Fibroblast of skin of right quadriceps (primary cell): Measurements from ENCODE around the gene UCK1.

ENCODE experiments used
- DNase-seq: peaks from one replicate; pipeline ENCODE4 v3.0.0-alpha.2; 2013

Gene UCK1

DNA sequence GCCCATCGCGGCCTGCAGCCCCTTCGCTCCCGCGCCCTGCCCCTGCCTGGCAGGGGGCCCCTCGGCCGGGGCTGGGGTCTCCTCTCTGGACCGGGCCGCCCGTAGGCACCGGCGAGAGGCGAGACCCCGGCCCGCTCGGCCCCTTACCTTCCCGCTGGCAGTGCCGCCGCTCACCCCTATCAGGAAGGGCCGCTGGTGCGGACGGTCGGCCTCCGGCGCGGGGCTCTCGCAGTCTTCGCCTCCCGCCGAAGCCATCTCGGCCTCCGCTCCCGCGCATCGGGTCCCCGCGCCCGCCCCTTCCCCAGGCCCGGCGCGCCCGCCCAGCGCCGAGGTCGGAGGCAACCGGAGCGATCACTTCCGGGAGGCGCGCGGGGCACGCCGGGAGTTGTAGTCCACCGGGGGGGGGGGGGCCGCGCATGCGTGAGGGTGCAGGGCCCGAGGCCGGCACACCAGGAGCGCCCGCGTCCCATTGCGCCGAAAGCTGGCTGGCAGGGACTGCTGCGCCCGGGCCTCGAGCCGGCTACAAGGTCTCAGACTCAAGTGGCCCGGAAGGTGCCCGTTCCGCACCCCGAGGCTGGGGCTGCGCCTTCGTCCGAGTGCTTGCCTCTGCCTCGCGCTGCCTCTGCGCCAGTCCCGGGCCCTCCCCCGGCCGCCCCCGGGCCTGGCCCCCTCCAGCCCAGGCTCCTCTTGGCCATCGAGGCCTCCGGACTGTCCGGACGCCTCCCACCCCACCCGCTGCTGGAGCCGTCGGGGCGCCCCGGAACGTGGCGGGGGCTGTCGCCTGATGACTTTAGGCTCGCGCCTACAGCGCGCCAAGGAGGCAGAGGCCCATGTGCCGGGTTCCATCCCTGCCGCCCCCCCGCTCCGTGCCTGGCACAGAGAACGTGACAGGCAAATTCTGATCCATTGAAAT is at the start of gene UCK1:
UCK1 (minus strand) TSS at position 344 of the 913 bp plus-strand sequence; CDS start at position 255, 89 bp downstream.
- DNase-seq: peak; percentile 79

DNA sequence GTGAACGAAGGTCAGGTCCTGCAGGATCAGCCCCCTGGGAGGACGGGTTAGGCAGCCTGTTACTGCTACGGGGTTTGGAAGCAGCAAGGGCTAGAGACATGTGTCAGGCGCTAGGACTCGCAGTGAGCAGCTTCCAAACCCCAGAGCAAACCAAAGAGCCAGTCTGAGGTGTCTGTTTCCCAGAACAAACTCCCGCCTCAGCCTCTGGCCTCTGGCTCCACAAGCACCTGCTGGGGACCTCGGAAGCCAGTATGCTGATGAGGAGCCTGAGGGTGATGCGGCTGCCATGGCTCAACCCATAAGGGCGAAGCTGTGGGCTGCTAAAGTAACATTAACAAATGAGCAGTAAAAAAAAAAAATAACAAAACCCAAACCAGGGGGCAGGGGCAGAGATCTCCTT is 49.3 kb upstream of the UCK1 start:
- no peak for DNase-seq

DNA sequence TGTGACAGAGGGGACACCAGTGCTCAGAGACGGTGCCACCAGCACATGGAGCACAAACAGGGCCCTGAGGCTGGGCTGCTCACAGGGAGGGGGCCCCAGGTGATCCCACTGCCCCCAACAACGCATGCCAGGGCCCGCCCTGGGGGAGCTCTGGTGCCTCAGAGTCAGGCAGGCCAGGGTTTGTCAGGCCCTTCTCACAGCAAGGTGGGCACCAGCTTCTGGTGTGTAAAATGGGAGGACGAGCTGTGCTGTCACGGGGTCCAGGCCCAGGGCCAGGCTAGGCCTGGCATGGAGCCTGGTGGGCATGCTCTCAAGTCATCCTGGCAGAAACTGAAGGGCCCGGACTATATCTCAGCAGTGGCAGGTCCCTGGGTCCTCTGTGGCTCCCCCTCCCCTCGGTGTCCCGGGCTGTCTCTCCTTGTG is 48.7 kb upstream of the UCK1 start:
- DNase-seq: no peak

DNA sequence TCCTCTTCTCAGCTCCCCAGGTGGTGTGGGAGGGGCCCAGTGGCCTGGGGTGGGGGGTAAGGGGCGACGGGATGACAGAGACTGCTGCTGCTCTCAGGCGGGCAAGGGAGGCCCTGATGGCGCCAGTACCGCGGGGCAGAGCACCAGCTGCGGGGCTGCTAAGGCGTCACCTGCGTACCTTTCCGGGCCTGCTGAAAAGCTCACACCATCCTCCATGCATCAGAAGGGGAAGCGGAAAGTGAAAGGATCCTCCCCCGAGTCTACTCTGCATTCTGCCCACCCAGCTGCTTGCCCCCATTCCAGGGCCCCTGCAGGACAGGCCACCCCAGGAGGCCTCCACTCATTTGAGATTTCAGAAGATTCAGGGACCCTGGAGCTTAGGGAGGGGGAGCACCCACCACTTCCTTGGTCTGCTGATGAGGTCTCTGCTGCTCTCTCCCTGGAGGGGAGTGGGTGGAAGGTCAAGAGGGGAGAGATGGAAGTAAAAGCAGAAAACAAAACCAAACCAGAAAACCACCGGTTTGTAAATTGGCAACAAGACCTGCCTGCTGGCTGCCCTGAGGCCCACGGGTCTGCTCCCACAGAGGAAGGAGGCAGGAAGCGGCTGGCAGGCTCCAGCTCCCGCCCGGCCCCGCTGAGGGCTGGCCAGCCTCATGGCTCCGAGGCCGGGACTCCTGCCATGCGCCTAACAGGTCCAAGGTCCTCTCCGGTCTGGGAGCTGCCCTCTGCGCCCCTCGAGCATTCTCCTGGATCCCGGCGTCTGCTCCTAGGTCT is 47.9 kb upstream of the UCK1 start:
- DNase-seq: no peak

DNA sequence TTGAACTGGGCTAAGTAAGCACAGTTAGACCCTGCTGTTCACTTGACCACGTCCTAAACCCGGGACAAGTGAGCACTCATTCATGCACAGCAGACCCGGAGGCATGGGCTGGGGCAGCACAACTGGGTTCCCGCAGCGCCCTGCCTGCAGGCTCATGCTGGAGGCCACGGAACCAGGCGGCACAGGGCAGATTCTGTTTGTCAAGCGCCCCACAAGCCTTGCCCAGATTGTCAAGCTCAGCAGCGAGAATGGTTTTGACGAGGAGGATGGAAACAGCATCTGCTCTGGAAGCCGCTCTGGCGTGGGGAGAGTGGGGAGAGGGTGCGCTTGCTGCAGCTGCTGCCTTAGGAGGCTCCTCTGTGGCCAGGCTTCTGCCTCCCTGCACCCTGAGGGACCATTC is 47.0 kb upstream of the UCK1 start:
- no peak for DNase-seq

DNA sequence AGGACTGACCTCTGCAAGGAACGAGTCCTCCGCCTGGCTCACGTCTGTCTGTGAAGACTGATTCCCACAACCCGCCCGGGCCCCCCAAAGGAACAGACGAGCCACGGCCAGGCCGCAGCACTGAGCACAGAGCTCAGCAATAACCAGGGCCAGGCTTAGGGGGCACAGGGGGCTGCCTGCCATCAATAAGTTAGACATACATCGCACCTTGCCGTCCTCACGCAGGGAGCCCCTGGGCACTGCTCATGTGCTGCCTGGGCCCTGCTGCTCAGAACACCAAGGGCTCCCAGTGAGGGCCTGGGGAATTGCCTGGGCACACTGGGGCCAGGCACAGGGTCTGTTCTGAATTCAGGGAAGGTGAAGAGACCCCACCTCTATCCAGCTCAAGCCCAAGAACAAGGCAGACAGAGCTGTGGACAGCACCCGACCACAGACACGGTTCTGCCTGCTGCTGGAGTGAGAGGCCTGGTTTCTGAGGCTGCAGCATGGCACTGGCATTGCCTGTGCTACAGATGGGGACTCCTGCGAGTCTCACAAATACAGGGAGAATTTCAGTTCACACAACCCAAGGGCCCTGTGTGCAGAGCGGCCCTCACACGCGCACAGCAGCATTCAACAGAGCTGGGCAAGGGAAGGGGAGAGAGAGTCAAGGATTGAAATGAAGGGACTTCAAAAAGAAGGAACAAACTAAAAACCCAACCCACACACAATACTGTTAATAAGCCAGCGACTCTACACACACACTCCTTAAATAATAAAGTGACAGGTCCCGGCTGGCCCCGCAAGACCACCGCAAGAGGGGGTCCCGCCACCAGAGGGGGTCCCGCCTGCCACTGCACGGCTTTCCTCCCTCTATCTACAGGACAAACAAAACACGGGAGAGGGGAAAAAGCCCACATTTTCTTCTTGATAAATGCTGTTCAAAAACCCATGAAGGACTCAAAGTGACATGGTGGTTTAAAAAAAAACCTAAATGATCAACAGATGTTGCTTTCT is 46.2 kb upstream of the UCK1 start:
- DNase-seq: no peak

DNA sequence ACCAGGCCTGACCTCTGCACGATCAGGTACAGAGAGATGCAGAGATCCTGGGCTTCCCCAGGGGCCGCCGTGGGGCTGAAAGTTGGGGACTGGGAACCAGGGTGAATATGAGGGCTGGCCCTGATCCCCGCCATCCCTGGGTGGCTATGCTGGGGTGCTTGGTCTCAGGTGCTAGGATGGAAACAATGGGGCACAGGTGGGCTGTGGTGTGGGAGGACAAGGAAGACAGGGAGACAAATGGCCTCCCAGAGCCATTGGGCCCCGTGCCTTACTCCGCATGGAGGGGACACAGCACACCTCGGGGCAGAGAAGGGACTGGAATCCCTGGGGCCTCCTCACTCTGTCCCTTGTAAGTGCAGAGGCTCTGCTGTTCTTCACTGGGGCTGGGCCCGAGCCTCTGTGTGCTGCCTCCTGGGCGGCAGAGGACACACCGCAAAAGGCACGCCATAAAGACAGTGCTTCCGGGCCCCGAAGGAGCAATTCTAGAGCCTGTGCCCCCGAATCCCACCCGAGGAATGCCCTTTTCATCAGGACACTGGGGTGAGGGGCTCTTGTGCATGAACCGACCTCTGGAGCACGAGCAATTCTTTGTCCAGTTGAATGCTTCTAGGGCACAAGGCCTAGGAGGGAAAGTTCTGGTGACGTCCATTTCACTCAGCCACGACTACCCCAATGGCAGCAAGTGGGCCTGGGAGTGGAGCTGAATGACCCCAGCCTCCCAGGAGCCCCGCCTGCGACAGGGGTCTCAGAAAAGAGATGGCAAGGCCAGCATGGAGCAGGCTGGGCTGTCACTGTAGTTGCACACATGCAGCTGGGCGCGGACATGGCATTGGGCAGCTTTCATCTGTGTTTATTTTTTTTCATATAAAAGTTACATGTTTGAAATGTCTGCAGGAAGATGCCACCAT is 45.1 kb upstream of the UCK1 start:
- DNase-seq: no peak

DNA sequence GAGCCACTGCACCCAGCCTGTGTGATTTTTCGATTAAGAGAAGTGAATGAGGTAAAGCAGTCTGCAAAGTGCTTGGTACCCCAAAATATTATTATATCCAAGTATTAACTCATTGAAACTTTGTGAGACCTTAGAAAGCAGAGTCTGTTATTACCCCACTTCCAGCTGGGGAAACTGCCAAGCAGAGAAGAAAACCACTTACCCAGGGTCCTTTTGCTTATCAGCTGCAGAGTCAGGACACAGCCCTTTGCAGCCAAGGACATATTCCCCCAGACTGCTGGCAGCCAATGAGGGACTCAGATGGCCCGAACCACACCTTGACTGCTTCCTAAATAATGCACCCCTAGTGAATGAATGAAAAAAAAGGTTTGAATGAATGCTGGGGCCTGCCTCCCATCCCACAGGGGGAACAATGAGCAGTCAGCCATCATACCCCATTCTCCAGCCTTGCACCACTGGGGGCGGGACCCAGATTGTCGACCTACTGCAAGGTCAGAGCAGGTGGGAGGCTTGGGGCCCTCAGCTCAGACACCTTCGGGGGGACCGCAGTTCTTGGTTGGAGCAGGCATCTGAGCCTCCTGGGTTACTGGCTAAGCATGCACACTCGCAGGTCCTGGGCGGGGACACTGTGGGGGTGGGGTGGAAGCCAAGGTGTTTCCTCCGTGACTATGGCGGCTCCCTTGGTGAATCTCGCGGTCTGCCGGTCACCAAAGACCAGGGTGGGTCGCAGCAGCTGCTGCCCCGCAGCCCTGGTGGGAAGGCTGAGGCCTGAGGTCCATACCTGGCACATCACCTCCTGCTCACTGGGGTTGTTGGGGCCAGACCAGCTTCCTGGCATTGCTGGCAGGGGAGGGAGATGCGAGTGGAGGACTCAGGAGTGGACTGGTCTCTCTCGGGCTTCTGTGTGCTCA is 43.9 kb upstream of the UCK1 start:
- DNase-seq: no peak

DNA sequence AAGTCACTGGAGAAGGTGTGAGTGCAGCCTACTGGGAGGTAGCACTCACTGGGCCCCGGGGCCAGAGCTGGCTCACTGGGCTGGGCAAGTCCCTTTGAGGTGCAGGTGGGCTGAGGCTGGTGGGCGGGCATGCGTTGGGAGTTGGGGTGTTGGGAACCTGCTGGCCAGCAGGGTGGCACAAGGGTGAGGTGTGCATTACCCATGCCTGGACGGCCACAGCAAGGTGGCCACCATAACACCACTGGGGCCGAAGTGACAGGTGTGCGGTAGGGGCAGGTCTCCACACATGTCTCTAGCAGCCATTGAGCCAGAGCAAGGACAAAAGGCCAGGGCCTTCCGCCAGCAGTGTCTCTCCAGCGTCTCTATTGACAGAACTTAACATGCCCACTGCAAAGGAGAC is 36.8 kb upstream of the UCK1 start:
- no peak for DNase-seq

DNA sequence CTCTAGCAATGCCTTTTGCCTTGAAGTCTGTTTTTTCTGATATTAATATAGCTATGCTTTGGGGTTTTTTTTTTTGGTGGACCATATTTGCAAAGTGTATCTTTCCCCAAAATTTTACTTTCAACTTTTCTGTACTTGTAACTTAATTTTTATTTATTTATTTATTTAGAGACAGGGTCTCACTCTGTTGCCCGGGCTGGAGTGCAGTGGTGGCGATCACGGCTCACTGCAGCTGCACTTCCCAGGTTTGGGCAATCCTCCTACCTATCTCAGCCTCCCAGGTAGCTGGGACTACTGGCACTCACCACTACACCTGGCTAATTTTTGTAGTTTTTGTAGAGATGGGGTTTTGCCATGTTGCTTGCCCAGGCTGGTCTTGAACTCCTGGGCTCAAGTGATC is 35.1 kb upstream of the UCK1 start:
- DNase-seq: no peak

DNA sequence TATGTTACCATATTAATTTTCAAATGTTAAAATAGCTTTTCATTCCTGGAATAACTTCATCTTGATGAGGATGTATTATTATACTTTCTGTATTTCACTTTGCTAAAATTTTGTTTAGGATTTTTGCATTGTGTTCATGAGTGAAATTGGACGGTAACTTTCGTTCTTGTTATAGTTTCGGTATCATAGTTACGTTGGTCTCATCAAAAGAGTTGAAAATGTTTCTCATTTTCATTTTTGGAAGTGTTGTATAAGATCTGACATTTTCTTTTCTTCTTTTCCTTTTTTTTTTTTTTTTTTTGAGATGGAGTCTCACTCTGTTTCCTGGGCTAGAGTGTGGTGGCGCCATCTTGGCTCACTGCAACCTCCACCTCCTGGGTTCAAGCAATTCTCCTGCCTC is 34.3 kb upstream of the UCK1 start:
- no peak for DNase-seq

DNA sequence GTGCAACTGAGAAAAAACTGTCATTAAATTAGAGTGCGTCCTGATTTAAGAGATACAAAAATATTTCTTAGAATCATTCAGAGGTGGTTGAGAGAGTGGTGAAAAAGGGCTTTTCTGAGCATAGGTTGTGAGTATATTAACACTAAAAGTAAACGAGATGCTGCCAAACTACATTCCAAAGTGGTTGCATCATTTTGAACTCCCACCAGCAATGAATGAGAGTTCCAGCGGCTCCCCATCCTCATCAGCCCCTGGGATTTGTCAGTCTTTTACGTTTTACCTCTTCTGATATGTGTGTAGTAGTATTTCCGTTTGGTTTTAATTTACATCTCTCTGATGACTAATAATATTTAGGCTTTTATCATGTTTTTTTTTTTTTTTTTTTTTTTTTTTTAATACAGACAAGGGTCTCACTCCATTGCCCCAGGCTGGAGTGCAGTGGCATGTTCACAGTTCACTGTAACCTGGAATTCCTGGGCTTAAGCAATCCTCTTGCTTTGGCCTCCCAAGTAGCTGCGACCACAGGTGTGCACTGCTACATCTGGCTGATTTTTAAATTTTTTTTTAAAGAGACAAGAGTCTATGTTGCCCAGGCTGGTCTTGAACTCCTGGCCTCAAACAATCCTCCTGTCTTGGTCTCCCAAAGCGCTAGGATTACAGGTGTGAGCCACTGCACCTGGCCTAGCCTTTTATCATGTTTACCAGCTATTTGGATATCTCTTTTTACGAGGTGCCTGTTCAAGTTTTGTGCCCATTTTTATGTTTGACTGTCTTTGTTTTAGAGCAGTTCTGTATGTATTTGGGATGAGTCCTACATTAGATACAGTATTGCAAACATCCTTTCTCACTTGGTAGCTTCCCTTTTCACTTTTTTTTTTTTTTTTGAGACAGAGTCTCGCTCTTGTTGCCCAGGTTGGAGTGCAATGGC is 31.2 kb upstream of the UCK1 start:
- peak; percentile 36 for DNase-seq

DNA sequence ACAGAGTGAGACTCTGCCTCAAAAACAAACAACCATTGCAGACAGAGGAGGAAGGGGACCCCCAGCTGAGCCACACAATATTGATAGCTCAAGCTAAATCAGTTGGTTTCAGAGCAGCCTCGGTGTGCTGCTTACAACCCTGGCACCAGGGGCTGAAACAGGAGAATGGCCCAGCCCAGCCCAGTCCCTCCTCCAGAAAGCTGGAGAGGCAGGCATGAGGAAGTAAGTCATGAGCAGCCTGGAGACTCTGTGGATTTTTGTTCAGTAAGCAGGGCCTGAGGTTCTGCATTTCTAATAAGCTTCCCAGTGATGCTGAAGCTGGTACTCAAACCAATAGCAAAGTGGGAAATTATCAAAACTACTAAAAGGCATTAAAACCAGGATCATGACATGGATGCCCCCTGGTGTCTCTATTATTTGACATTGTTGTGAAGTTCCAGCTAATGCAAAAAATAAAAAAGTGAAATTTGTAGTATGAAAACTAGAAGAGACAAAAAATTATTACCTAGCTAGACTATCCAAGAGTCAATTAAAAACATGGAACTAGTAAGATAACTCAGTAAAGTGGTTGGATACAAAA is 28.4 kb upstream of the UCK1 start:
- DNase-seq: no peak

DNA sequence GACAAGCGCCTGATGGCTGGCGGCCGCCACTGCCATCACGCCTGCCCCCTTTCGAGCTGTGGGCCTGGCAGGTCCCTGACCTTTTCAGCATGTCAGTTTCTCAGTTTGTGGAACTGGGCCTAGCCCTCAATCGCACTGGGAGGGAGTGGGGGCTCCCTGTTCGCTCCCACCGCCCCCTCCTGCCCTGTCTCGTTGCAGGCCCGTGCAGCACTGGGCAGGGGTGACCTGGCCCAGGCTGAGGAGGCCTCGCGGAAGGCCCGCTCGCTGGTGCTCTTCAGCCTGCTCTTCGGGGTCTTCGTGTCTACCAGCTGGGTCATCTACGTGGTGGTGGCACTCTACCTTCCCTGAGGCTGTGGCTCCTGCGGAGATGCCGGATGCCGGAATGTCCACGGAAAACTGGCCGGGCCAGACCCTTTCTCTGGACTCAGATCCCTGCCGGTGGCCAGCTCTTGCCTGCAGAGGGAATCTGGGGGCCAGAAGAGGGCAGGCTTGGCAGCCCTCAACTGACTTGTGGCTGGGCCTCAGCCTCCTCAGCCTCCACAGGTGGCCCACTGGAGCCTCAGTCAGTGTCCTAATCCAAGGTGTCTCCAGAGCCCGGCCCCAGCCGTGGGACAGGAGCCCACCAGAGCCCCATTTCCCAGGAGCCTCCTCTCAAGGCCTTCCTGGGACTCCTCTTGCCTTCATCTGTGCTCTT is 26.9 kb upstream of the UCK1 start:
- DNase-seq: no peak

DNA sequence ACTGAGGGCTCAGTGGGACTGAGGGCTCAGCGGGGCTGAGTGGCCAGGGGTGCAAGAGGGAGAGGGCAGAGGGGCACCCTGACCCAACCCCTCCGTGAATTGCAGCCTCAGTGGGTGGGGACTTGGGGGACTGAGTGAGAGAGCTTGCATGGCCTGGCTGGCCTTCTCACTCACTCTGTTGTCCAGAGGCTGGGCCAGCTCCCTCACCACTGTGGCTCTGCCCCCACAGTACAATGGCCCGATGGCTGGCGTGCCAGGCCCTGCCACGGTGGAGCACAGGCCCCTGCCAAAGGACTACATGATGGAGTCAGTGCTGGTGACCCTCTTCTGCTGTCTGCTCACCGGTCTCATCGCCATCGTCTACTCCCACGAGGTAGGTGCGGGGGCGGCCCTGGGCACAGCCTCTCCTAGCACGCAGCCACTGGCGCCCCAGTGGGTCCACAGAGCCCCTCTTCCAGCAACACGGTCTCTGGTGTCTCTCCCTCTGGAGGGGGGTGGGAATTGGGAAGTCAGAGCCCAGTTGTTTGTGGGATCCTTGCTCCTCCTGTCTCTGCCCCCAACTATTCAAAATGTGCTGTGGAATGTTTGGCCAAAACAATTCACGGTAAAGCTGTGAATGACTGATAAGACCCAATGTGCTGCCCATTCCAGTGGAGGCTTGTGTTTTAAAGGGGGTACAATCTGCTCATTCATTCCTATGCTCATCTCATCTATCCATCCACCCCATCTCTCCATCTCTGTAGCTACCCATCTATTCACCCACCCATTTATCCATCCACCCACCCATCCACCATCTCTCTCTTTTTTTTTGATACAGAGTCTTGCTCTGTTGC is 25.0 kb upstream of the UCK1 start:
- no peak for DNase-seq

DNA sequence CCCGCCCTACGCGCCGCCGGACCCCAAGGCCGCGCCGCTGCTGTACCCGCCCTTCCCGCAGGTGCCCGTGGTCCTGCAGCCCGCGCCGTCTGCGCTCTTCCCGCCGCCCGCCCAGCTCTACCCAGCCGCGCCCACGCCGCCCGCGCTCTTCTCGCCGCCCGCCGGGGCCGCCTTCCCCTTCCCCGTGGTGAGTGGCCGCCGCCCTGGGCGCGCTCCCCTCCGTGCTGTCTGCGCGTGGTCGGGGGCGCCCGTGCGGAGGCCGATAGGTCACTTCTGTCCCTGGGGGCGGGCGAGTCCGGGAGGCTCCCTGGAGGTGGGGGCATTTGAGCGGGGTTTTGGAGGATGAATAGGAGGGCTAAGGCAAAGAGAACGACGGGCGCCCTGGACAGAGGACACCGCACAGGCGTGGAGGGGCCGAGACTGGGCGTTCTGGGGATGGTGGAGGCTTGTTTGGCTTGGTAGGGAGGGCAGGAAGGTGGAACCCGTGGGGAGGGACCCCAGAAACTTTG is 23.8 kb upstream of the UCK1 start:
- no peak for DNase-seq
